ENCODE data around the gene NDUFB4. TPM values are rescaled to one million over a fixed set of nuclear protein-coding genes. Genes with fewer than 3 reads are reported as not detected.

Gene NDUFB4
- total and polyA plus RNA-seq, 9 of the 15 experiments (the other 6 are each of a cell fraction or from before 2014, with no cell fraction given), result 124 to 670 (median 227) TPM

GRCh38 chr3:120596116-120596852, at the start of gene NDUFB4 (continued):
- TF ChIP-seq MGA (IDR thresholded peaks at IDR 0.05), result no peak
- no peak for TF ChIP-seq ZNF507 (tag; conservative IDR thresholded peaks at IDR 0.05)
- TF ChIP-seq ZZZ3 (IDR thresholded peaks at IDR 0.05), result no peak
- 0 out of 2 replicates have a peak, but pooled peaks have one; percentile 18 for TF ChIP-seq ELF1 (tag; IDR thresholded peaks at IDR 0.05)
- no peak for TF ChIP-seq FOXJ3 (CRISPR knock-in tag; IDR thresholded peaks at IDR 0.05)
- peak; percentile 52 for TF ChIP-seq TBP (optimal IDR thresholded peaks at IDR 0.05; ENCODE audit: low read depth, low read length)
- no peak for TF ChIP-seq EGR1 (conservative IDR thresholded peaks at IDR 0.05)
- TF ChIP-seq FOXA1 (IDR thresholded peaks at IDR 0.05; ENCODE audit: borderline replicate concordance), result no peak
- TF ChIP-seq NCOA4 (IDR thresholded peaks at IDR 0.05; ENCODE audit: partially characterized antibody), result no peak
- TF ChIP-seq MCM2 (IDR thresholded peaks at IDR 0.05; ENCODE audit: low read depth), result no peak
- TF ChIP-seq, protein P1, sequence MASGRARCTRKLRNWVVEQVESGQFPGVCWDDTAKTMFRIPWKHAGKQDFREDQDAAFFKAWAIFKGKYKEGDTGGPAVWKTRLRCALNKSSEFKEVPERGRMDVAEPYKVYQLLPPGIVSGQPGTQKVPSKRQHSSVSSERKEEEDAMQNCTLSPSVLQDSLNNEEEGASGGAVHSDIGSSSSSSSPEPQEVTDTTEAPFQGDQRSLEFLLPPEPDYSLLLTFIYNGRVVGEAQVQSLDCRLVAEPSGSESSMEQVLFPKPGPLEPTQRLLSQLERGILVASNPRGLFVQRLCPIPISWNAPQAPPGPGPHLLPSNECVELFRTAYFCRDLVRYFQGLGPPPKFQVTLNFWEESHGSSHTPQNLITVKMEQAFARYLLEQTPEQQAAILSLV (tag; IDR thresholded peaks at IDR 0.05), result no peak
- no peak for TF ChIP-seq ZNF143 (CRISPR knock-in tag; IDR thresholded peaks at IDR 0.05)
- TF ChIP-seq, protein P2, sequence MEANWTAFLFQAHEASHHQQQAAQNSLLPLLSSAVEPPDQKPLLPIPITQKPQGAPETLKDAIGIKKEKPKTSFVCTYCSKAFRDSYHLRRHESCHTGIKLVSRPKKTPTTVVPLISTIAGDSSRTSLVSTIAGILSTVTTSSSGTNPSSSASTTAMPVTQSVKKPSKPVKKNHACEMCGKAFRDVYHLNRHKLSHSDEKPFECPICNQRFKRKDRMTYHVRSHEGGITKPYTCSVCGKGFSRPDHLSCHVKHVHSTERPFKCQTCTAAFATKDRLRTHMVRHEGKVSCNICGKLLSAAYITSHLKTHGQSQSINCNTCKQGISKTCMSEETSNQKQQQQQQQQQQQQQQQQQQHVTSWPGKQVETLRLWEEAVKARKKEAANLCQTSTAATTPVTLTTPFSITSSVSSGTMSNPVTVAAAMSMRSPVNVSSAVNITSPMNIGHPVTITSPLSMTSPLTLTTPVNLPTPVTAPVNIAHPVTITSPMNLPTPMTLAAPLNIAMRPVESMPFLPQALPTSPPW (CRISPR knock-in tag; IDR thresholded peaks at IDR 0.05), result no peak
- TF ChIP-seq KLF16 (IDR thresholded peaks at IDR 0.05), result no peak
- TF ChIP-seq SP2 (IDR thresholded peaks at IDR 0.05; ENCODE audit: extremely low read depth, low read depth, low read length, poor library complexity, severe bottlenecking), result no peak

All from K562 (cell line).